Measurements from ENCODE around the gene B2M. TPM values are rescaled to one million over a fixed set of nuclear protein-coding genes. Genes with fewer than 3 reads are reported as not detected.

B2M gene
- 690 and 982 TPM in 2 replicates for total RNA-seq

GRCh38 chr15:44711096-44711742, at the start of gene B2M, which contains the start of gene PATL2:
B2M (plus strand) TSS chr15:44711517; CDS start chr15:44711547, 30 bp downstream.
PATL2 (minus strand) TSS chr15:44711323; CDS start chr15:44676490, 34,833 bp downstream.

GRCh38 chr15:44663410-44664308, 47.7 kb upstream of the B2M start, which contains the start of gene SPG11:
SPG11 (minus strand) TSS chr15:44663662; CDS start chr15:44663647, 15 bp downstream.

DNA sequence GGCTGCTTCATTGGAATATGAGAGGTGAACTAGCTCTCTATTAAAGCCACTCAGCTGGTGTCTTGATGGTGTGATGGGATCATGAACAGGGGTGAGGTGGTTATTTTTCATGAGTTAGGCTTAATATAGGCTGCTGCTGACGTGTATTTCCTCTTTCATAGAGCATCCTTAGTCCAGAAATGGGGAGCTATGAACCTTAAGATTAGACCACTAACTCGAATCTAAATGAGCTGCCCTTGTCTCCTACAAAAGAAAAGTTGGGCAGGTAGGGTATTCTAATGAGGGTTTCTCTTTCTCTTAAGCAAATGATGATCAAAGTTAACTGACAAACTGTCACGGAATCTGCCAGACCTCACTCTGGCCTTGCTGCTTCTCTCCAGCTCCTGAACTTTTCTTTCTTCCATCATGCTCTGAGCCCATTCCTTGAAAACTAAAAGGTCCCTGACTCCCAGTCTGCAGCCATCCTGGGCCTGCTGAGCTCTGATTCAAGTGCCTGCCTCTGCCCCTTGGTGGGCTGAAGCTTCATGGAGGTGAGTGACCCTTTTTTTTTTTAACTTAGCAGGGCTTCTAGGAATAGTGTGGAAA, 25.0 kb downstream of the B2M start, which contains the start of gene TRIM69:
Gene TRIM69, plus strand, starts transcription at position 348 of the 585 bp plus-strand sequence. Its CDS starts 177 bp downstream, at position 525.

Small RNAs within 50 kb of the gene (small RNA-seq; reads per million reads assigned to genes)
- gene RF00019 = not detected

Other genes with a start within 250 kb of the B2M start
- gene EIF3J, start 174.4 kb upstream of the B2M start, total RNA-seq = 22.1 and 28.3 TPM in 2 replicates
- gene SPG11, start 47.9 kb upstream of the B2M start, total RNA-seq = 67.5 and 87.9 TPM in 2 replicates
- gene PATL2, start 194 bp upstream of the B2M start, total RNA-seq = 0.11 and 0.79 TPM in 2 replicates
- gene TRIM69, start 25.0 kb downstream of the B2M start, total RNA-seq = 7.1 and 9.3 TPM in 2 replicates
- gene TERB2, start 245.2 kb downstream of the B2M start, total RNA-seq = not detected in 2 replicates